Endodermal cell (in vitro differentiated cells): Measurements from ENCODE around the gene PRKAG2. TPM values are rescaled to one million over a fixed set of nuclear protein-coding genes. Genes with fewer than 3 reads are reported as not detected.

Source experiments
- DNase-seq: peaks from one replicate; pipeline ENCODE4 v3.0.0-alpha.2; 2017
- H3K27ac ChIP-seq: 2 replicates; pipeline ENCODE4 v1.5.1; 2013; ENCODE audit warnings: mild to moderate bottlenecking, low read depth, low read length, moderate library complexity
- H3K27me3 ChIP-seq: 2 replicates; pipeline ENCODE4 v1.6.1; 2013; ENCODE audit warnings: mild to moderate bottlenecking, low read length, moderate library complexity; ENCODE audit not compliant: insufficient read depth, control insufficient read depth, poor library complexity, severe bottlenecking
- H3K36me3 ChIP-seq: 2 replicates; pipeline ENCODE4 v1.7.0; 2013; ENCODE audit warnings: mild to moderate bottlenecking, low read length, moderate library complexity; ENCODE audit not compliant: control insufficient read depth, insufficient read depth
- H3K4me1 ChIP-seq: one replicate; pipeline ENCODE4 v1.7.0; 2013; ENCODE audit warnings: low read length; ENCODE audit not compliant: control insufficient read depth, insufficient read depth
- H3K4me3 ChIP-seq: 2 replicates; pipeline ENCODE4 v1.5.1; 2013; ENCODE audit warnings: mild to moderate bottlenecking, low read length, moderate library complexity
- H3K9ac ChIP-seq: 2 replicates; pipeline ENCODE4 v1.6.1; 2013; ENCODE audit warnings: mild to moderate bottlenecking, low read length, moderate library complexity; ENCODE audit not compliant: poor library complexity, severe bottlenecking; ENCODE audit errors: extremely low read depth
- H3K9me3 ChIP-seq: 2 replicates; pipeline ENCODE4 v1.6.1; 2013; ENCODE audit warnings: mild to moderate bottlenecking, low read length, moderate library complexity; ENCODE audit not compliant: control insufficient read depth
- H3K27ac Mint-ChIP-seq: 2 replicates; pipeline ENCODE4 v1.8.0; 2020; ENCODE audit warnings: mixed read lengths
- H3K27me3 Mint-ChIP-seq: 2 replicates; pipeline ENCODE4 v1.8.0; 2021; ENCODE audit warnings: mild to moderate bottlenecking, mixed read lengths; ENCODE audit not compliant: insufficient read depth
- H3K36me3 Mint-ChIP-seq: 2 replicates; pipeline ENCODE4 v1.8.0; 2020; ENCODE audit warnings: low read depth, mixed read lengths
- H3K4me1 Mint-ChIP-seq: 2 replicates; pipeline ENCODE4 v1.8.0; 2020; ENCODE audit warnings: mixed read lengths
- H3K4me3 Mint-ChIP-seq: 2 replicates; pipeline ENCODE4 v1.8.0; 2020; ENCODE audit warnings: mild to moderate bottlenecking, moderate library complexity, mixed read lengths
- H3K9me3 Mint-ChIP-seq: 2 replicates; pipeline ENCODE4 v1.8.0; 2020; ENCODE audit warnings: mild to moderate bottlenecking, mixed read lengths
- CTCF ChIP-seq: fragments of 200-600 bp; sonication (generic); conservative IDR thresholded peaks from 2 replicates; pipeline ENCODE4 v1.5.0; 2021; ENCODE audit warnings: antibody characterized with exemption, mild to moderate bottlenecking
- WGBS, 2 experiments: methylation state at CpG; one replicate each; pipeline versions ENCODE4 v1.1.5 to v1.1.7; 2013; ENCODE audit warnings: missing lambda C conversion rate in 2 of 2, mixed read lengths in 1 of 2; ENCODE audit not compliant: insufficient coverage in 1 of 2, insufficient read length in 1 of 2; 5-methylcytosine and 5-hydroxymethylcytosine counted together
- total RNA-seq, 2 donors: library from RNA; stranded (reverse); fragmentation: NEBNext Ultra II Directional in 1 of 2; extraction: Animal tissue kit (Norgen Biotek cat#: 25700) in 1 of 2; gene quantifications; 2 replicates in 1 of 2; 3 replicates in 1 of 2; pipeline ENCODE4 v1.2.1, GENCODE V29; 2021

Gene PRKAG2
- total RNA-seq, 2 donors from 2014 or later: 17.2 to 20.7 TPM

GRCh38 chr7:151754142-151754590 lies 122.7 kb downstream of the PRKAG2 start:
- H3K27me3 Mint-ChIP-seq: no peaks in the 10 kb centered on the region
- H3K27ac Mint-ChIP-seq: peak overlapping the region; percentile 91
- DNase-seq: peak; percentile 95
- no peaks in the 10 kb centered on the region for H3K27me3 ChIP-seq
- peak; percentile 98 for TF ChIP-seq CTCF
- H3K36me3 ChIP-seq: no peaks in the 10 kb centered on the region
- H3K9me3 ChIP-seq: no peaks in the 10 kb centered on the region
- no peaks in the 10 kb centered on the region for H3K4me1 ChIP-seq
- no peaks in the 10 kb centered on the region for H3K36me3 Mint-ChIP-seq
- 18 to 39% methylated on average over 10 to 14 of the region's 14 CpGs for WGBS, 2 experiments
- H3K27ac ChIP-seq: no peak overlapping the region
- H3K9me3 Mint-ChIP-seq: no peaks in the 10 kb centered on the region
- no peak overlapping the region for H3K9ac ChIP-seq
- H3K4me3 Mint-ChIP-seq: no peak overlapping the region
- H3K4me3 ChIP-seq: no peak overlapping the region
- H3K4me1 Mint-ChIP-seq: peaks cover 13% of the 10 kb centered on the region

- no peaks in the 10 kb centered on the region for H3K9me3 Mint-ChIP-seq
- Histone ChIP-seq H3K4me1 (no peaks in the 10 kb centered on the region), H3K27ac (no peak overlapping the region), H3K36me3 (no peaks in the 10 kb centered on the region), H3K9ac (no peak overlapping the region), H3K27me3 (no peaks in the 10 kb centered on the region), H3K9me3 (no peaks in the 10 kb centered on the region), H3K4me3 (no peak overlapping the region)
- H3K36me3 Mint-ChIP-seq: no peaks in the 10 kb centered on the region
- no peak overlapping the region for H3K4me3 Mint-ChIP-seq
- no peak overlapping the region for H3K27ac Mint-ChIP-seq
- no peaks in the 10 kb centered on the region for H3K27me3 Mint-ChIP-seq
- WGBS, 2 experiments: 92 to 93% methylated on average over 19 of the region's 19 CpGs
- DNase-seq: peak; percentile 46
- peaks cover 13% of the 10 kb centered on the region for H3K4me1 Mint-ChIP-seq
- TF ChIP-seq CTCF: no peak
These were observed 123.9 kb downstream of the PRKAG2 start for GRCh38 chr7:151752816-151753595.

- Histone ChIP-seq H3K9ac (no peak overlapping the region), H3K4me1 (no peaks in the 10 kb centered on the region), H3K27me3 (no peaks in the 10 kb centered on the region), H3K9me3 (no peaks in the 10 kb centered on the region), H3K4me3 (no peak overlapping the region), H3K27ac (no peak overlapping the region), H3K36me3 (no peaks in the 10 kb centered on the region)
- no peak overlapping the region for H3K27ac Mint-ChIP-seq
- WGBS, 2 experiments: 88 to 94% methylated on average over 3 to 8 of the region's 8 CpGs
- no peak for TF ChIP-seq CTCF
- no peak for DNase-seq
- no peaks in the 10 kb centered on the region for H3K36me3 Mint-ChIP-seq
- peaks cover 5% of the 10 kb centered on the region for H3K4me1 Mint-ChIP-seq
- no peaks in the 10 kb centered on the region for H3K27me3 Mint-ChIP-seq
- H3K9me3 Mint-ChIP-seq: no peaks in the 10 kb centered on the region
- no peak overlapping the region for H3K4me3 Mint-ChIP-seq
These were observed 124.9 kb downstream of the PRKAG2 start for GRCh38 chr7:151752037-151752436.
